ENCODE data around the gene KY. TPM values are rescaled to one million over a fixed set of nuclear protein-coding genes. Genes with fewer than 3 reads are reported as not detected.

The KY gene
- total RNA-seq, 1 donor from 2014 or later, result 0.12 TPM

GRCh38 chr3:134667406-134667805 is 16.6 kb upstream of the KY start:
- no peak for TF ChIP-seq CTCF (IDR thresholded peaks at IDR 0.05)
- no peaks in the 10 kb centered on the region for H3K9me3 Mint-ChIP-seq (ENCODE audit: low read depth)
- H3K4me3 Mint-ChIP-seq (ENCODE audit: unreplicated experiment), result no peak overlapping the region
- DNase-seq (ENCODE audit: low spot score), result no peak
- no peaks in the 10 kb centered on the region for H3K4me1 Mint-ChIP-seq (ENCODE audit: low read depth)
- peaks cover 7% of the 10 kb centered on the region for H3K27me3 Mint-ChIP-seq (ENCODE audit: low read depth)
- no peak overlapping the region for H3K27ac Mint-ChIP-seq (ENCODE audit: unreplicated experiment)
- H3K36me3 Mint-ChIP-seq (ENCODE audit: low read depth), result no peaks in the 10 kb centered on the region

GRCh38 chr3:134666885-134667284 is 16.1 kb upstream of the KY start:
- no peak for DNase-seq (ENCODE audit: low spot score)
- peaks cover 7% of the 10 kb centered on the region for H3K27me3 Mint-ChIP-seq (ENCODE audit: low read depth)
- no peaks in the 10 kb centered on the region for H3K36me3 Mint-ChIP-seq (ENCODE audit: low read depth)
- H3K4me3 Mint-ChIP-seq (ENCODE audit: unreplicated experiment), result no peak overlapping the region
- H3K27ac Mint-ChIP-seq (ENCODE audit: unreplicated experiment), result no peak overlapping the region
- no peak for TF ChIP-seq CTCF (IDR thresholded peaks at IDR 0.05)
- H3K9me3 Mint-ChIP-seq (ENCODE audit: low read depth), result no peaks in the 10 kb centered on the region
- no peaks in the 10 kb centered on the region for H3K4me1 Mint-ChIP-seq (ENCODE audit: low read depth)

- Mint-ChIP-seq H3K9me3 (ENCODE audit: low read depth) (peaks cover 1% of the 10 kb centered on the region), H3K4me1 (ENCODE audit: low read depth) (no peaks in the 10 kb centered on the region), H3K27ac (ENCODE audit: unreplicated experiment) (no peak overlapping the region), H3K4me3 (ENCODE audit: unreplicated experiment) (no peak overlapping the region), H3K27me3 (ENCODE audit: low read depth) (peaks cover 7% of the 10 kb centered on the region), H3K36me3 (ENCODE audit: low read depth) (no peaks in the 10 kb centered on the region)
- TF ChIP-seq CTCF (IDR thresholded peaks at IDR 0.05), result no peak
- DNase-seq (ENCODE audit: low spot score), result no peak
These were observed 15.6 kb upstream of the KY start for GRCh38 chr3:134666466-134666865.

GRCh38 chr3:134666052-134666451 is 15.2 kb upstream of the KY start:
- TF ChIP-seq CTCF (IDR thresholded peaks at IDR 0.05), result no peak
- H3K4me1 Mint-ChIP-seq (ENCODE audit: low read depth), result no peaks in the 10 kb centered on the region
- no peak overlapping the region for H3K4me3 Mint-ChIP-seq (ENCODE audit: unreplicated experiment)
- peaks cover 2% of the 10 kb centered on the region for H3K36me3 Mint-ChIP-seq (ENCODE audit: low read depth)
- peaks cover 6% of the 10 kb centered on the region for H3K27me3 Mint-ChIP-seq (ENCODE audit: low read depth)
- DNase-seq (ENCODE audit: low spot score), result no peak
- peaks cover 5% of the 10 kb centered on the region for H3K9me3 Mint-ChIP-seq (ENCODE audit: low read depth)
- no peak overlapping the region for H3K27ac Mint-ChIP-seq (ENCODE audit: unreplicated experiment)

- Mint-ChIP-seq H3K4me1 (ENCODE audit: low read depth) (no peaks in the 10 kb centered on the region), H3K4me3 (ENCODE audit: unreplicated experiment) (no peak overlapping the region), H3K27ac (ENCODE audit: unreplicated experiment) (no peak overlapping the region), H3K9me3 (ENCODE audit: low read depth) (peaks cover 5% of the 10 kb centered on the region), H3K27me3 (ENCODE audit: low read depth) (peaks cover 3% of the 10 kb centered on the region), H3K36me3 (ENCODE audit: low read depth) (peaks cover 2% of the 10 kb centered on the region)
- no peak for TF ChIP-seq CTCF (IDR thresholded peaks at IDR 0.05)
- DNase-seq (ENCODE audit: low spot score), result no peak
These were observed 14.4 kb upstream of the KY start for GRCh38 chr3:134665243-134665642.
